Activated naive CD4-positive, alpha-beta T cell treated with anti-CD3 and anti-CD28 coated beads, Interleukin-2, amount 50 U/mL, for 24 hours (primary cell): ENCODE measurements around the gene TIAM2.
A peak's percentile ranks its signal among the peaks of the same experiment; 100 is the strongest.
"Not testable (repeated sequence)": the region's sequence is repeated elsewhere in the genome, so short reads cannot be mapped to it uniquely, and the experiment has no call there.

Experiments
- H3K27ac Mint-ChIP-seq: one replicate; pipeline ENCODE4 v1.8.0; 2021; ENCODE audit warnings: mild to moderate bottlenecking, mixed read lengths
- H3K27me3 Mint-ChIP-seq: one replicate; pipeline ENCODE4 v1.8.0; 2021; ENCODE audit warnings: mixed read lengths
- H3K36me3 Mint-ChIP-seq: one replicate; pipeline ENCODE4 v1.8.0; 2021; ENCODE audit warnings: mixed read lengths
- H3K4me1 Mint-ChIP-seq: one replicate; pipeline ENCODE4 v1.8.0; 2021; ENCODE audit warnings: mixed read lengths
- H3K4me3 Mint-ChIP-seq: one replicate; pipeline ENCODE4 v1.8.0; 2021; ENCODE audit warnings: mild to moderate bottlenecking, mixed read lengths
- H3K9me3 Mint-ChIP-seq: one replicate; pipeline ENCODE4 v1.8.0; 2021; ENCODE audit warnings: mixed read lengths

The TIAM2 gene

DNA sequence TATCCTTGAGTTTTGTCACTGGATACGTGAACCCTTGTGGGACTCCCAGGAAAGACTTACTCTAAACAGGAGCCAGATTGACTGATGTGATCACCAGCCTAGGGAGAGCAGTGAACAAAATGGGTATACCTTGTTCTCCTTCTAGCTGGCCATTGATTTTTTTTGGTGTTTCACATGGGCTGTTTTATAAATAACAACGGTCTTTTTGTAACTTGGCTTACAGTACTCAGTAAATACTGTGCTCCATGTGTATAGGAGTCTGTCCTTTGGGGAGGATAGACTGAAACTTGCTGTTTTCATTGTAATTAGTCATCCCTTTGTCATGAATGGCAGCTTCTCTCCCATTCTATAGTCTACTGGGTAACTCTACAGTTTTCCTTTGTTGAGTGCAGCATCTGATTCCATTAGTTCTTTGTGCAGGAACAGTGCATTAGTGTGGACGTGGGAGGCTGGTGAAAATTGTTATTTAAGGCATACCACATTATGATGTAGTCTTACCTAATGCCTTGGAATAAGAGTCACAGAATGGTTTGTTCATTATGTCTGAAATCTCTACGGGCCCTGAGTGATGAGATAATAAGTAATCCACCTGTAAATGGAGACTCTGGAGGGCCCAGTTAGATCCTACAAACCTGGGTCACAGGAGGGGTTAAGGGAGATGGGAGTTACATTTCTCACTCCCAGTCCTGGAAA is 89.5 kb downstream of the TIAM2 start:
- no peak overlapping the region for H3K27ac Mint-ChIP-seq
- no peak overlapping the region for H3K4me3 Mint-ChIP-seq
- no peaks in the 10 kb centered on the region for H3K27me3 Mint-ChIP-seq
- H3K4me1 Mint-ChIP-seq: peaks cover 5% of the 10 kb centered on the region
- H3K9me3 Mint-ChIP-seq: no peaks in the 10 kb centered on the region
- H3K36me3 Mint-ChIP-seq: no peaks in the 10 kb centered on the region

DNA sequence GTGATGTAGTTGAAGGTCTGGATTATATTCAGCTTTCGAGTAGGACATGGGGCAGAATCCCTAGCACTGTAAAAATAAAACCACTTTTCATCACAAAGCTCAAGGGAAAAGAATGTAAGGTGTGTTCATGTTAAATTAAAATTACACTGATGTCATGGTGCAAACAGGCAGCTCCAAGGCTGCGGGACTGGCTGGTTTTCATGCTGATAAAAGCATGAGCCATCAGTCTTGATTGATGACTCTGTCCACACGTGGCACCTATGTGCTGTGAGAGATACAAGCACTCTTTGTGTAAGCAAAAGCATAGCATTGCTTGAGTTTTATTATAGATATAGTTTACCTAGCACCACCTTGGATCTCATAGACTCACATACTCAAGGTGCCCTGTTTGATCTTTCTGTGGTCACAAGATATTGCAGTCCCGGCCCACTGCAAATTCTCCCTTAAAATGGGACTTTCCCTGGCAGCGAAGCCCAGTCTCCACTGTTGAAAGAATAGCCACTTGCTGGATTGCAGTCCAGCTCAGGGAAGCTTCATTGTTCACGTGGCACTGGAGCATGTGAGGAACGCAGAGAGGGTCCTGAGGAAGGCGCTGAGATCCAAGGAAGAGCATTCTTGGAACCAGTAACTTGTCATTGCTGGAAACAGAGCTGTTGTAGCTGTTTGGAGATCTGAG is 90.6 kb downstream of the TIAM2 start:
- H3K27me3 Mint-ChIP-seq: no peaks in the 10 kb centered on the region
- H3K4me3 Mint-ChIP-seq: no peak overlapping the region
- no peaks in the 10 kb centered on the region for H3K4me1 Mint-ChIP-seq
- H3K27ac Mint-ChIP-seq: no peak overlapping the region
- H3K36me3 Mint-ChIP-seq: no peaks in the 10 kb centered on the region
- H3K9me3 Mint-ChIP-seq: no peaks in the 10 kb centered on the region

DNA sequence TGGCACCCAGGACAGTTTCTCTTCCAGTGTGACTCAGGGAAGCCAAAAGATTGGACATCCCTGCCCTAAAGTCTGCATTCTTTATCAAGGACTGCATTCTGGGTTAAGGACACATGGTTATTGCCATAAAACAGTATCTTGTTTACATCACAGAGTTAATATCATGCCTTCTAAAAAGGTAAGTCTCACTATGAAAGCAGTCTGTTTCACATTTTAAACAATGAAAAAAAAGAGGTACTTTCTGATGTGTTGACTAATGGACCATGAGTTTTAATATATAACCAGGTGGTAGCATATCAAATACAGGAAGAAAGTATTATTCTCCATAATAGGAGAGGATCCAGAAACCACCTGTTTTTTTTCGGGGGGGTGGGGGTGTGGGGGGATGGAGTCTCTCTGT is 93.7 kb downstream of the TIAM2 start:
- peaks cover 4% of the 10 kb centered on the region for H3K4me1 Mint-ChIP-seq
- H3K27me3 Mint-ChIP-seq: no peaks in the 10 kb centered on the region
- H3K4me3 Mint-ChIP-seq: no peak overlapping the region
- H3K36me3 Mint-ChIP-seq: no peaks in the 10 kb centered on the region
- H3K27ac Mint-ChIP-seq: no peak overlapping the region
- no peaks in the 10 kb centered on the region for H3K9me3 Mint-ChIP-seq

DNA sequence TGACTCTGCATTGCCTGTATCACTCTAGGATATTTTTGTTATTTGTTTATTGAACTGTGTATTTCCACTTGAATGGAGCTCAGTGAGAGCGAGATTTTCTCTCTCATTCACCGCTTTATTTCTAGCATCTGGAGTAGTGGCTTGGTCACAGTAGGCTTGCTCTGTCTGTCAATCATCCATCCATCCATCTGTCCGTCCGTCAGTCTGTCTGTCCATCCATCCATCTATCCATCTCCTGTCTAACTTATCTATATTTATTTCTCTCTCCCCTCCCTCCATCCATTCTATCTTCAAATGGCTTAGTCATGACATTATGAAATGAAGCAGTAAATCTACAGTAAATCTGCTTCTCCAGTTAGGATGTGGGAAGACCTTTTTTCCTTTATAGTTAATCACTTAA is 94.6 kb downstream of the TIAM2 start:
- H3K4me1 Mint-ChIP-seq: peaks cover 4% of the 10 kb centered on the region
- no peaks in the 10 kb centered on the region for H3K9me3 Mint-ChIP-seq
- H3K27ac Mint-ChIP-seq: no peak overlapping the region
- H3K36me3 Mint-ChIP-seq: no peaks in the 10 kb centered on the region
- no peak overlapping the region for H3K4me3 Mint-ChIP-seq
- no peaks in the 10 kb centered on the region for H3K27me3 Mint-ChIP-seq

DNA sequence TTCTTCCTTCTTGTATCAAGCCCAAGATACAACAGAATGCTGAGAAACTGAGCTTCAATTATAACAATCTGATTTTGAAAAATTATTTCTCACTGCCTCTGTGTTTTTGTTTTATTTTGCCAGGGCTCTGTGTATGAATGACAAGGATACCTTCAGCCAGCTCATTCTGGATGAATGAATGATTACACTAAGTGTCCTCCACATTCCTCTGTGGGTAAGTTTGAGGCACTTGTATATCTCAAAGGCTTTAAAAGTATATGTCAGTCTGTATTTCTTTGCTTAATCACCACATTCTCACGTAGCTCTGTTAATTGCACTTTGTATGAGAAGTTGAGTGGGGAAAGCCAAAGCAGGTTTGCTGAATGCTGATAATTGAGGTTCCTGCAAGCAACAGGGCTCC is 95.1 kb downstream of the TIAM2 start:
- H3K27me3 Mint-ChIP-seq: no peaks in the 10 kb centered on the region
- H3K36me3 Mint-ChIP-seq: no peaks in the 10 kb centered on the region
- H3K9me3 Mint-ChIP-seq: no peaks in the 10 kb centered on the region
- peaks cover 4% of the 10 kb centered on the region for H3K4me1 Mint-ChIP-seq
- H3K27ac Mint-ChIP-seq: no peak overlapping the region
- no peak overlapping the region for H3K4me3 Mint-ChIP-seq

DNA sequence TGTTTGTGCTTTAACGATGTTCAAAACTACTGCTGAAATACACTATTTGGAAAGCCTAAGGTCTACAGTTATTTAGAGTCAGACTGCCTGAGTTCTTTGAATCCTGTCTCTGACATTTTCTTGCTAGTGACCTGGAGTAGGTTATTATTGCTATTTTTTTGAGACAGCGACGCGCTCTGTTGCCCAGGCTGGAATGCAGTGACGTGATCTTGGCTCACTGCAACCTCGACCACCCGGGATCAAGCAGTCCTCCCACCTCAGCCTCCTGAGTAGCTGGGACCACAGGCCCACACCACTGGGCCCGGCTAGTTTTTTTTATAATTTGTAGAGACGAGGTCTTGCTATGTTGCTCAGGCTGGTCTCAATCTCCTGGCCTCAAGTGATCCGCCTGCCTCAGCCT is 96.6 kb downstream of the TIAM2 start:
- peaks cover 4% of the 10 kb centered on the region for H3K4me1 Mint-ChIP-seq
- H3K27me3 Mint-ChIP-seq: no peaks in the 10 kb centered on the region
- H3K36me3 Mint-ChIP-seq: no peaks in the 10 kb centered on the region
- H3K27ac Mint-ChIP-seq: no peak overlapping the region
- no peak overlapping the region for H3K4me3 Mint-ChIP-seq
- no peaks in the 10 kb centered on the region for H3K9me3 Mint-ChIP-seq

DNA sequence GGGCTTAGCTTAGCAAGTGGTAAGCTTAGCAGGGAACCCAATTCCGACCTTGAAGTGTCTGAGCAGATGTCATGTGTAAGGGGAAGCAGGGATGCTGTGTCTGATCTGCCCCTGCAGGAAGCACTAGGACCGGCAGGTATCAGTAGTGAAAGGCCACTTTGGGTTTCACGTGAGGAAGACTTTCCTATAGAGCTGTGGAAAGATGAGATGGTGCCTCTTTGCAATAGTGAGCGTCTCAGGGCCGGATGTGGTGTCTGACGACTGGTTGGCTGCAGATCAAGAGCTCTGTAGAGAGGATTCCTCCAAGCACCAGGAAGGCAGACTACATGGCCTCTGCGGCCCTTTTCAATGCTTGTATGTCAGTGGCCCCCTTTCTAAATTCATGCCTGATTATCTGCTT is 98.3 kb downstream of the TIAM2 start:
- no peak overlapping the region for H3K27ac Mint-ChIP-seq
- H3K9me3 Mint-ChIP-seq: no peaks in the 10 kb centered on the region
- no peaks in the 10 kb centered on the region for H3K27me3 Mint-ChIP-seq
- no peaks in the 10 kb centered on the region for H3K36me3 Mint-ChIP-seq
- H3K4me1 Mint-ChIP-seq: peaks cover 4% of the 10 kb centered on the region
- H3K4me3 Mint-ChIP-seq: no peak overlapping the region

DNA sequence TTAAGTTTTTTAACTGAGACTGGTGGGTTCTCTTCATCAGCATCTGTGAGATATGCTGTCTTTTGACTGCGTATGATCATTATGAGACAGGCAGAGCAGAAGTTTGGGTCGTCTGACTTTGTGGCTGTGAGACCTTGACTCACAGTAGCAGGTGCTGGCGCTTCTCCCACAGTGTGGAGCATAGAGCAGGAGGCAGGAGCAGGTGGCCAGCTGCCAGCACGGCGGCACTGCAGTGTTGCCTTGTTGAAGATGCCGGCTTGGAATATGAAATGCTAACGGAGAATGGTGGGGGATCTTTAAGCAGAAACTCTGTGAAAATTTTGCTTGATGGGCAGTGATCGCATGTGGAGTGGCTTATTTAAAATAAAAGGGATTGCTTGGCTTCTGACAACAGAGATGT is 105.0 kb downstream of the TIAM2 start:
- Mint-ChIP-seq H3K27ac (peak overlapping the region; percentile 38), H3K9me3 (no peaks in the 10 kb centered on the region), H3K36me3 (no peaks in the 10 kb centered on the region), H3K27me3 (no peaks in the 10 kb centered on the region), H3K4me1 (peaks cover 12% of the 10 kb centered on the region), H3K4me3 (no peak overlapping the region)

DNA sequence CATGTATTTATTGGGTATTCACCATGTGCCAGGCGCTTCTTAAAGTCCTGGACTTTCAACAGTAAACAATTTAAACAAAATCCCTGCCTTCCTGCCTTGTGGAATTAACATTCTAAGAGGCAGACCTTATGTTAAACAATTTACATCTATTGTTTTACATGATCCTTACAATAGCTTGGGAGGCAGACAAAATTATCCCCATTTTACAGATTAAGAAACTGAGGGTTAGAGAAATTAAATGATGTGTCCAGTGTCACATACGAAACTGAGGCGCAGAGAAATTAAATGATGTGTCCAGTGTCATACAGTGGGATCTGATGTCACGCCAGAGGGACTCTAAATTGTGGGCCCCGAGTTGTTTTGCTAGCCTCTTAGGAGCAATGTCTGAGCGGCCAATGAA is 105.5 kb downstream of the TIAM2 start:
- Mint-ChIP-seq H3K36me3 (no peaks in the 10 kb centered on the region), H3K27me3 (no peaks in the 10 kb centered on the region), H3K9me3 (no peaks in the 10 kb centered on the region), H3K27ac (no peak overlapping the region), H3K4me3 (no peak overlapping the region), H3K4me1 (peaks cover 12% of the 10 kb centered on the region)

DNA sequence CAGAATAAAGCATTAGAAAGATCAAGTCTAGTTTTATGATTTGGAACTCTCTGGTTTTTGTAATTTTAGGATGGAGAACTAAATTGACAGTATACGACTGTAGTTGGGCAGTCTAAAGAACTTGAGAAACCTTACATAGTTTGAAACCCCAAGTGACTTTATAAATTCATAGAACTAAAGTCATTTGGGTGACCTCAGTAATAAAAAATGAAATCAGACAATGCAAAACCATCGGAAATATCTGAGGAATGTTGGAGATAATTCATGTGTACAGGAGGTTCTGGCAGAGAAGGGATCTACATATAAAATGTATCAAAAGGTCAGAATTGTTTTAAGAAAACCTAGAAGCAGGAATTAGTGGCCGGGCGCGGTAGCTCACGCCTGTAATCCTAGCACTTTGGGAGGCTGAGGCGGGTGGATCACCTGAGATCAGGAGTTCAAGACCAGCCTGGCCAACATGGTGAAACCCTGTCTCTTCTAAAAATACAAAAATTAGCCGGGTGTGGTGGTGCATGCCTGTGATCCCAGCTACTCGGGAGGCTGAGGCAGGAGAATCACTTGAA is 108.0 kb downstream of the TIAM2 start:
- H3K27me3 Mint-ChIP-seq, H3K9me3 Mint-ChIP-seq, H3K4me3 Mint-ChIP-seq, H3K27ac Mint-ChIP-seq, H3K36me3 Mint-ChIP-seq: not testable (repeated sequence)
- H3K4me1 Mint-ChIP-seq: peaks cover 27% of the 10 kb centered on the region

DNA sequence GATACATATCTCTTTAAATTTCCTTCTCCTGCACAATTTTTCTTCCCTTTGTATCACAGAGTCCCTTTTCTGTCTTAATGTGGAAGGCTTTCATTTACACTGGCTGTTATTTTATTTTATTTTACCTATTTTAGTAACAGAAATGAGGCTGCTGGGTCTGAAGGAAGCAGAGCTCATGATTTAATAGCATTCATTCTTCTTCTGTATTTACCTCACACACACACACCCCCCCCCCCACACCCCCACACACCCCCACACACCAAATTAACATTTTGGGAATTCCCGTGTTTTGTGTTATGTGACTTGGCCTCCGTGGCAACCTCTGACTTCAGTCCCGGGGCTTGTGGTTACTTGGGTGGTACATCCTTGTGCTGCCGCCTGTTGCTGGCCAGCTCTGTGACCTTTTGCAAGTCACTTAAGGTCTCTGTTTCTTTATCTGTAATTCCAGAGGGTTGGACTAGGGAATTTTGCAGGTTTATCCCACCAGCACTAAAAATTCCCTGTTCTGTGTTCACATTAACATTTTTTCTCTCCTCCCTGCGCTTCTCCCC is 108.8 kb downstream of the TIAM2 start:
- no peak overlapping the region for H3K4me3 Mint-ChIP-seq
- H3K27ac Mint-ChIP-seq: peak overlapping the region; percentile 81
- H3K27me3 Mint-ChIP-seq: no peaks in the 10 kb centered on the region

DNA sequence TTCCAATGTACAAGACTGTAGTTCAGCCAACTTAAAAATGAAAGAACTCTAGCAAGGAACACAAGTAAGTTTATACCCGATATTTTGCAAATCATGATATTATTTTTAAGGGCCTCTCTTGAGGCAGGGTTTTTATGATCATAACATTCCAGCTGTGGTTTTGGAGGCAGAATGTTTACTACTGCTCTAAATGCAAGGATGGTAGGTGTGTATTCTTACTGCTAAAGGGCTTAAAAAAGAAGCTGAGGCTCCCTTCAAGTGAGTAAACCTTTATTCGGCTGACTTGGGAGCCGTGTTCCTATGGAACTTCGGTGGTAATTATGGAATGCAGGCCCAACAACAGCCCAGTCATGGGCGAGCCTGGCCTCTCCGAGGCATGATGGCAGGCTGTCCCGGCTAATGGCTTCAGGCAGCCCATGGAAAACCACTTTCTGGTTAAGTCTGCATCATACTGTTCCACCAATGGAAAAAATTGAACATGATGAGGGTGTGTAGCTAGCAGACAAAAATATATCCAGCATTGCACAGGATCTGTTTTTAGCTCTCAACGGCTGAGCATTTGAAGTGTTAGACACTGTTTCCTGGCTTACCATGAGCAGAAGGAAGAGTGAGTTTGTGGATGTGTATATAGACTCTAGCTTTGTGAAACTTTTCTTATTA is 111.5 kb downstream of the TIAM2 start:
- Mint-ChIP-seq H3K27ac (no peak overlapping the region), H3K9me3 (no peaks in the 10 kb centered on the region), H3K4me1 (peaks cover 27% of the 10 kb centered on the region), H3K27me3 (no peaks in the 10 kb centered on the region), H3K4me3 (peak overlapping the region; percentile 67), H3K36me3 (no peaks in the 10 kb centered on the region)

More for the DNA sequence above, 108.8 kb downstream of the TIAM2 start:
- Mint-ChIP-seq H3K36me3 (no peaks in the 10 kb centered on the region), H3K9me3 (no peaks in the 10 kb centered on the region), H3K4me1 (peaks cover 27% of the 10 kb centered on the region)

DNA sequence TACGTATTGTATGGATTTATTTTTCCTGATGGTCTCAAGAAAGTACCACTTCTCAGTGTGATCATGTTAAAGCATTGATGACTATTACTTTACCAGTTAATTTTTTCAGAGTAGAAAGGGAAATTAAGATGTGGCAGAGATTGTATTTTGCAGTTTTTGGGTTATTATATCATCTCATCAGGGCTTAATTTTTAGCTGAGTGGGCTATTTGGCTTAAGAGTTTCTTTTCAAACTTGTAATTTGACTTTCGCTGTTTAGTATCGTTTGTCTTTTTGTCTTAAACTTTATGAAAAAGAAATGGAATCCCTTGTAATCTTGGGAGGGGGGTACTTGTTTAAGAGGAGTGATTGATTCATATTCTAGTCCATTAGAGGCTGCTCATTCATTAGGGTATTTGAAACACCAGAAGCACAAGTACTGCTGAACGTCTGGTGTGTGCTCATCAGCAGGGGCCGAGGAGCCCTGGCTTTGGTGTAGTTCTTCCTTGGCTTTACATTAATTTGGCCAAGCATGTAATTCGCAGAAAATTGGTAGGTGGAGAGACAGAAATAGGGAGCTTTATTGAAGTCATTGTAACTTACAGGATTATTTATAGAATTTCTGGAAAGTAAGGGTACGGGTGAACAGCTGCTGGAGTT is 112.4 kb downstream of the TIAM2 start:
- no peaks in the 10 kb centered on the region for H3K9me3 Mint-ChIP-seq
- H3K4me1 Mint-ChIP-seq: peaks cover 30% of the 10 kb centered on the region
- peak overlapping the region; percentile 67 for H3K4me3 Mint-ChIP-seq
- no peak overlapping the region for H3K27ac Mint-ChIP-seq
- H3K27me3 Mint-ChIP-seq: no peaks in the 10 kb centered on the region
- H3K36me3 Mint-ChIP-seq: no peaks in the 10 kb centered on the region

DNA sequence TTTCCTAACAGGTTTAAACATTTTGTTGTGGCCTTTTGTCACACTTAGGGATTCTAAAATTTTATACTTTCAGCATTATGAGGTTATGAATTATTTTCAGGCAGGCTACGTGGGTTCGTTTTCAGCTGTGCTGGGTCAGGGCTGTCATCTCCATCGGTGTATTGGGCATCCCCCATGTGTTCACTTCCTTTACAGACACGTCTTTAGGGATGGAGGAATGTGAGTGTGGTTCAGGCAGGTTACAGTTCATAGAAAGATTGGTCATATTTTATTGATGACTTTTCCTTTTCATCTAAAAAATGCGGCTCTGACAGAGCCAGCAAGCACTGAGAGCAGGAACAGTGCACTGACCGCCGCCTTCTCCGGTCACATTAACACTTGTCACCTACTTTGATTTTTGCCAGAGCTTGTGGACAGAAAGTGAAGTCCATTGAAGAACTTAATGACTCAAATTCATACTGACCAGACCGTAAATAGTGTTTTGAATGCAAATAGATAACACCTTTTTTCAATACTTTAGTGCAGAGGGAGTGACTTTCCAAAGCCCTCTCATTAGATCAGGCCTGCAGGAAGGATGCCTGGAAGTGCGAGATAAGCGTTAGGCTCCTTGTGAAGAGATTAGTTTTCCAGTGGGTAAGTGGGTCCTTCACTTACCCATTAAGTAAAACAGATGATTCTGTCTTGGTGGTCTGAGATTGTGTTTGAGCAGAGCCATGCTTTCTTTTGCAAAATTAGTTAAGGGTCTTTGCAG is 113.1 kb downstream of the TIAM2 start:
- Mint-ChIP-seq H3K4me1 (peaks cover 27% of the 10 kb centered on the region), H3K36me3 (no peaks in the 10 kb centered on the region), H3K27ac (no peak overlapping the region), H3K9me3 (no peaks in the 10 kb centered on the region), H3K4me3 (peak overlapping the region; percentile 67), H3K27me3 (no peaks in the 10 kb centered on the region)

DNA sequence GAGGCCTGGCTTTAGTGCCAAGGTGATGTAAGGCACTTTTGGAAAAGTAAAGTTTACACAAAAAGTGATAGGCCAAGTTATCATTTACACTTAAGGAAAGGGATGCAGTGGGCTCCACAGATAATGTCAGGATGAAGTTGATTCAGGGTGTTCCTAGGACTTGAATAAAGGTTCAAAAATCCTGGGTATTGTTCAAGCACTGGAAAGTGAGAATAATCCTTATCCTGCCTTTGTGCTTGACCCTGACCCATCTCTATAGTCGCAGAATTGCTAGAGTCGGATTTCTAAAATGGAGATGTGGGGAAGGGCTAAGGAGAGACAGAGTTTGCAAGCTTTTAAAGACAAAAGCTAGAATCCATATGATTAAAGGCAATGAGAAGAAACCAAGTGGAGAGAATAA is 115.6 kb downstream of the TIAM2 start:
- H3K36me3 Mint-ChIP-seq: no peaks in the 10 kb centered on the region
- H3K4me3 Mint-ChIP-seq: no peak overlapping the region
- H3K9me3 Mint-ChIP-seq: no peaks in the 10 kb centered on the region
- H3K27me3 Mint-ChIP-seq: no peaks in the 10 kb centered on the region
- H3K4me1 Mint-ChIP-seq: peaks cover 18% of the 10 kb centered on the region
- no peak overlapping the region for H3K27ac Mint-ChIP-seq
